Measurements from ENCODE around the gene FHIT. TPM values are rescaled to one million over a fixed set of nuclear protein-coding genes. Genes with fewer than 3 reads are reported as not detected.
"Not testable (repeated sequence)": the region's sequence is repeated elsewhere in the genome, so short reads cannot be mapped to it uniquely, and the experiment has no call there.

The FHIT gene
- total RNA-seq, 1 donor from 2014 or later, result 23.8 TPM

- peaks cover 3% of the 10 kb centered on the region for H3K27me3 Mint-ChIP-seq
- H3K9me3 Mint-ChIP-seq, result peaks cover 9% of the 10 kb centered on the region
- intact Hi-C loops (cut with micrococcal nuclease), result loop anchor here (10.0 kb wide), 1 partner anchor 465 kb away; no protein-coding TSS in a partner anchor
- peaks cover 12% of the 10 kb centered on the region for H3K4me1 Mint-ChIP-seq
- DNase-seq, result no peak
- H3K27ac Mint-ChIP-seq, result no peak overlapping the region
- H3K4me3 Mint-ChIP-seq, result no peak overlapping the region
- peaks cover 2% of the 10 kb centered on the region for H3K36me3 Mint-ChIP-seq (ENCODE audit: low read depth)
Measured at GRCh38 chr3:60549863-60550262, 701.4 kb downstream of the FHIT start.

GRCh38 chr3:60542995-60543394 is 708.3 kb downstream of the FHIT start:
- no peaks in the 10 kb centered on the region for H3K36me3 Mint-ChIP-seq (ENCODE audit: low read depth)
- H3K9me3 Mint-ChIP-seq, result peaks cover 11% of the 10 kb centered on the region
- DNase-seq, result no peak
- intact Hi-C loops (cut with micrococcal nuclease), result no loop called here
- H3K4me1 Mint-ChIP-seq, result no peaks in the 10 kb centered on the region
- no peak overlapping the region for H3K4me3 Mint-ChIP-seq
- no peak overlapping the region for H3K27ac Mint-ChIP-seq
- H3K27me3 Mint-ChIP-seq, result peaks cover 3% of the 10 kb centered on the region

- intact Hi-C loops (cut with micrococcal nuclease); DNase-seq; H3K27me3 Mint-ChIP-seq; H3K4me3 Mint-ChIP-seq; H3K27ac Mint-ChIP-seq; H3K36me3 Mint-ChIP-seq (ENCODE audit: low read depth); H3K4me1 Mint-ChIP-seq: not testable (repeated sequence)
- H3K9me3 Mint-ChIP-seq, result peaks cover 15% of the 10 kb centered on the region
Measured at GRCh38 chr3:60539394-60539793, 711.9 kb downstream of the FHIT start.

- no peaks in the 10 kb centered on the region for H3K27me3 Mint-ChIP-seq
- no peaks in the 10 kb centered on the region for H3K36me3 Mint-ChIP-seq (ENCODE audit: low read depth)
- no peak overlapping the region for H3K4me3 Mint-ChIP-seq
Measured at GRCh38 chr3:60536420-60536819, 714.8 kb downstream of the FHIT start.

GRCh38 chr3:60531759-60532158 is 719.5 kb downstream of the FHIT start:
- no peaks in the 10 kb centered on the region for H3K4me1 Mint-ChIP-seq
- H3K27me3 Mint-ChIP-seq, result no peaks in the 10 kb centered on the region
- no peak overlapping the region for H3K4me3 Mint-ChIP-seq
- no peak overlapping the region for H3K27ac Mint-ChIP-seq
- H3K36me3 Mint-ChIP-seq (ENCODE audit: low read depth), result no peaks in the 10 kb centered on the region
- peaks cover 4% of the 10 kb centered on the region for H3K9me3 Mint-ChIP-seq
- no peak for DNase-seq
- intact Hi-C loops (cut with micrococcal nuclease), result no loop called here

More at GRCh38 chr3:60536420-60536819, 714.8 kb downstream of the FHIT start:
- H3K27ac Mint-ChIP-seq, result no peak overlapping the region
- intact Hi-C loops (cut with micrococcal nuclease), result no loop called here
- H3K9me3 Mint-ChIP-seq, result peaks cover 8% of the 10 kb centered on the region
- no peak for DNase-seq
- H3K4me1 Mint-ChIP-seq, result no peaks in the 10 kb centered on the region

- Mint-ChIP-seq H3K27ac (no peak overlapping the region), H3K27me3 (no peaks in the 10 kb centered on the region), H3K4me1 (no peaks in the 10 kb centered on the region), H3K9me3 (peaks cover 8% of the 10 kb centered on the region), H3K36me3 (ENCODE audit: low read depth) (no peaks in the 10 kb centered on the region), H3K4me3 (no peak overlapping the region)
- intact Hi-C loops (cut with micrococcal nuclease), result no loop called here
- DNase-seq, result no peak
Measured at GRCh38 chr3:60528651-60529050, 722.6 kb downstream of the FHIT start.

GRCh38 chr3:60523536-60523935 is 727.7 kb downstream of the FHIT start:
- no peaks in the 10 kb centered on the region for H3K36me3 Mint-ChIP-seq (ENCODE audit: low read depth)
- no peaks in the 10 kb centered on the region for H3K27me3 Mint-ChIP-seq
- no peak for DNase-seq
- H3K27ac Mint-ChIP-seq, result no peak overlapping the region
- no peaks in the 10 kb centered on the region for H3K4me1 Mint-ChIP-seq
- H3K4me3 Mint-ChIP-seq, result no peak overlapping the region
- intact Hi-C loops (cut with micrococcal nuclease), result no loop called here
- peaks cover 10% of the 10 kb centered on the region for H3K9me3 Mint-ChIP-seq

- DNase-seq, result no peak
- H3K4me1 Mint-ChIP-seq, result no peaks in the 10 kb centered on the region
- intact Hi-C loops (cut with micrococcal nuclease), result no loop called here
- no peaks in the 10 kb centered on the region for H3K27me3 Mint-ChIP-seq
- H3K27ac Mint-ChIP-seq, result no peak overlapping the region
- no peak overlapping the region for H3K4me3 Mint-ChIP-seq
- peaks cover 6% of the 10 kb centered on the region for H3K9me3 Mint-ChIP-seq
- H3K36me3 Mint-ChIP-seq (ENCODE audit: low read depth), result no peaks in the 10 kb centered on the region
Measured at GRCh38 chr3:60517134-60517533, 734.1 kb downstream of the FHIT start.

GRCh38 chr3:60514866-60515265 is 736.4 kb downstream of the FHIT start:
- Mint-ChIP-seq H3K9me3 (no peaks in the 10 kb centered on the region), H3K27me3 (no peaks in the 10 kb centered on the region), H3K4me3 (no peak overlapping the region), H3K36me3 (ENCODE audit: low read depth) (no peaks in the 10 kb centered on the region), H3K4me1 (no peaks in the 10 kb centered on the region), H3K27ac (no peak overlapping the region)
- DNase-seq, result no peak
- intact Hi-C loops (cut with micrococcal nuclease), result no loop called here

GRCh38 chr3:60514085-60514649 is 737.1 kb downstream of the FHIT start:
- H3K27me3 Mint-ChIP-seq, result no peaks in the 10 kb centered on the region
- intact Hi-C loops (cut with micrococcal nuclease), result no loop called here
- no peaks in the 10 kb centered on the region for H3K36me3 Mint-ChIP-seq (ENCODE audit: low read depth)
- no peak for DNase-seq
- H3K4me1 Mint-ChIP-seq, result no peaks in the 10 kb centered on the region
- no peak overlapping the region for H3K4me3 Mint-ChIP-seq
- H3K9me3 Mint-ChIP-seq, result no peaks in the 10 kb centered on the region
- H3K27ac Mint-ChIP-seq, result no peak overlapping the region

GRCh38 chr3:60513241-60513640 is 738.0 kb downstream of the FHIT start:
- intact Hi-C loops (cut with micrococcal nuclease), result no loop called here
- Mint-ChIP-seq H3K27me3 (no peaks in the 10 kb centered on the region), H3K9me3 (peaks cover 4% of the 10 kb centered on the region)

GRCh38 chr3:60512506-60512905 is 738.7 kb downstream of the FHIT start:
- no peaks in the 10 kb centered on the region for H3K27me3 Mint-ChIP-seq
- H3K27ac Mint-ChIP-seq, result no peak overlapping the region
- intact Hi-C loops (cut with micrococcal nuclease), result no loop called here
- DNase-seq, result no peak
- H3K4me1 Mint-ChIP-seq, result no peaks in the 10 kb centered on the region
- H3K9me3 Mint-ChIP-seq, result peaks cover 4% of the 10 kb centered on the region
- no peak overlapping the region for H3K4me3 Mint-ChIP-seq
- H3K36me3 Mint-ChIP-seq (ENCODE audit: low read depth), result no peaks in the 10 kb centered on the region

More at GRCh38 chr3:60513241-60513640, 738.0 kb downstream of the FHIT start:
- Mint-ChIP-seq H3K4me3 (no peak overlapping the region), H3K27ac (no peak overlapping the region), H3K4me1 (no peaks in the 10 kb centered on the region), H3K36me3 (ENCODE audit: low read depth) (no peaks in the 10 kb centered on the region)
- DNase-seq, result no peak

GRCh38 chr3:60509471-60509870 is 741.8 kb downstream of the FHIT start:
- H3K27ac Mint-ChIP-seq, result no peak overlapping the region
- H3K4me3 Mint-ChIP-seq, result no peak overlapping the region
- H3K36me3 Mint-ChIP-seq (ENCODE audit: low read depth), result no peaks in the 10 kb centered on the region
- H3K27me3 Mint-ChIP-seq, result no peaks in the 10 kb centered on the region
- peaks cover 4% of the 10 kb centered on the region for H3K9me3 Mint-ChIP-seq
- DNase-seq, result no peak
- H3K4me1 Mint-ChIP-seq, result no peaks in the 10 kb centered on the region
- intact Hi-C loops (cut with micrococcal nuclease), result no loop called here

GRCh38 chr3:60504827-60505457 is 746.3 kb downstream of the FHIT start:
- intact Hi-C loops (cut with micrococcal nuclease), result no loop called here
- Mint-ChIP-seq H3K4me3 (no peak overlapping the region), H3K27me3 (no peaks in the 10 kb centered on the region), H3K36me3 (ENCODE audit: low read depth) (no peaks in the 10 kb centered on the region), H3K4me1 (no peaks in the 10 kb centered on the region), H3K27ac (no peak overlapping the region), H3K9me3 (peaks cover 4% of the 10 kb centered on the region)
- no peak for DNase-seq

GRCh38 chr3:60501314-60501713 is 749.9 kb downstream of the FHIT start:
- no peak for DNase-seq
- no peaks in the 10 kb centered on the region for H3K9me3 Mint-ChIP-seq
- H3K36me3 Mint-ChIP-seq (ENCODE audit: low read depth), result no peaks in the 10 kb centered on the region
- H3K27ac Mint-ChIP-seq, result no peak overlapping the region
- intact Hi-C loops (cut with micrococcal nuclease), result no loop called here
- no peak overlapping the region for H3K4me3 Mint-ChIP-seq
- peaks cover 2% of the 10 kb centered on the region for H3K27me3 Mint-ChIP-seq
- no peaks in the 10 kb centered on the region for H3K4me1 Mint-ChIP-seq
